Measurements from ENCODE around the gene ZNF273. TPM values are rescaled to one million over a fixed set of nuclear protein-coding genes. Genes with fewer than 3 reads are reported as not detected.

The ZNF273 gene
- total and polyA plus RNA-seq, 4 donors, result 3.0 to 15.7 (median 8.7) TPM

DNA sequence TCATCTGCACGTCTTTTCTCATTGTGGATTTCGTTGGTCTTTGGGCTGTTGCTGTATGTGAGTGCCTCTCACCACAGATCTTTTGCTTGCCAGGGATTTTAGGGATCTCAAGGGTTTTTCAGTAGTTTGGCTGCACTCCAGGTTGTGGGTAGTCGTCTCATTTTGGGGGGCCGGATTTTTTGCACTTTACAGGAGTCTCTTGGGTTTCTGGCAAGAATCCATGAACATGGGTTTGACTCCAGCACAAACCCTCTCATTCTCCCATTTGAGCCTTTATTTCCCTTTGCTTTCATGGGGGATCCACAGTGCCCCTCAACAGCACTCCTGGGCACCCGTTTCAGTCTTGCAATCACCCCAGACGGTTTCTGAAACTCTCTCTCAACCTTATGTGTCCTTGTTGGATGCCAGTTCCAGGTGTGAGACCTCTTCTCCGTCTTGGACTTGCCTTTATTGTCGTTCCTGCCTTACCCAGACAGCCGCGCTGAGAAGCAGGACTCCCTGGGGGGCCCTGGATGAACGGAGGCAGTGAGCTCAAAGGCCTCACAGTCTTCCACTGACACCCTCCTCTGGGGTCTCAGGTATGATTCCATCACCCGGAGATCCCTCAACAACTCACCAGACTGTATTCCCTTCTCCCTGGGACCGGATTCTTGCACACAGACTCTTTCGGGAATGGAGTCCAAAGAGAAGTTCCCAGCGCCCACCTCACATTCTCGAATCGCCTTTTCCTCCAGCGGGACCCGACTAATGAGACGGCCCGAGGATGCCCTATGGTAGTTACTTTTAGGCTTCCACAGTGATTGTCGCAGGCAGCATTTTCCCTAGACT is 18.8 kb upstream of the ZNF273 start:
- peaks cover 0 to 38% (median 21%) of the 10 kb centered on the region in 3 donors for H3K27me3 ChIP-seq (ENCODE audit: control insufficient read depth in 3 of 3, insufficient read depth in 3 of 3, low read length in 2 of 3)
- TF ChIP-seq, protein P1, sequence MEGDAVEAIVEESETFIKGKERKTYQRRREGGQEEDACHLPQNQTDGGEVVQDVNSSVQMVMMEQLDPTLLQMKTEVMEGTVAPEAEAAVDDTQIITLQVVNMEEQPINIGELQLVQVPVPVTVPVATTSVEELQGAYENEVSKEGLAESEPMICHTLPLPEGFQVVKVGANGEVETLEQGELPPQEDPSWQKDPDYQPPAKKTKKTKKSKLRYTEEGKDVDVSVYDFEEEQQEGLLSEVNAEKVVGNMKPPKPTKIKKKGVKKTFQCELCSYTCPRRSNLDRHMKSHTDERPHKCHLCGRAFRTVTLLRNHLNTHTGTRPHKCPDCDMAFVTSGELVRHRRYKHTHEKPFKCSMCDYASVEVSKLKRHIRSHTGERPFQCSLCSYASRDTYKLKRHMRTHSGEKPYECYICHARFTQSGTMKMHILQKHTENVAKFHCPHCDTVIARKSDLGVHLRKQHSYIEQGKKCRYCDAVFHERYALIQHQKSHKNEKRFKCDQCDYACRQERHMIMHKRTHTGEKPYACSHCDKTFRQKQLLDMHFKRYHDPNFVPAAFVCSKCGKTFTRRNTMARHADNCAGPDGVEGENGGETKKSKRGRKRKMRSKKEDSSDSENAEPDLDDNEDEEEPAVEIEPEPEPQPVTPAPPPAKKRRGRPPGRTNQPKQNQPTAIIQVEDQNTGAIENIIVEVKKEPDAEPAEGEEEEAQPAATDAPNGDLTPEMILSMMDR (IDR thresholded peaks at IDR 0.05; ENCODE audit: control extremely low read depth, extremely low read depth), result no peak
- no peak for DNase-seq
- peaks cover 0 to 12% (median 0%) of the 10 kb centered on the region in 5 donors for H3K4me1 ChIP-seq (ENCODE audit: control insufficient read depth in 5 of 5, insufficient read depth in 5 of 5, low read length in 5 of 5)
- H3K27ac ChIP-seq (ENCODE audit: low read depth in 1 of 2, low read length in 1 of 2), result no peak overlapping the region
- no peak overlapping the region for H3K9ac ChIP-seq (ENCODE audit: insufficient read depth in 1 of 2, low read length in 2 of 2)
- no peak for ATAC-seq (ENCODE audit: insufficient read depth, low FRiP score)
- H3K9me3 ChIP-seq (ENCODE audit: control insufficient read depth in 4 of 4, insufficient read depth in 3 of 4, low read length in 3 of 4), result peaks cover 0 to 18% (median 0%) of the 10 kb centered on the region in 4 donors
- H3K4me3 ChIP-seq, result no peak overlapping the region
- 89 to 93% methylated on average over 22 of the region's 22 CpGs for WGBS, 2 donors
- no peaks in the 10 kb centered on the region for H3K36me3 ChIP-seq (ENCODE audit: control insufficient read depth in 4 of 4, insufficient read depth in 4 of 4, low read length in 4 of 4)

DNA sequence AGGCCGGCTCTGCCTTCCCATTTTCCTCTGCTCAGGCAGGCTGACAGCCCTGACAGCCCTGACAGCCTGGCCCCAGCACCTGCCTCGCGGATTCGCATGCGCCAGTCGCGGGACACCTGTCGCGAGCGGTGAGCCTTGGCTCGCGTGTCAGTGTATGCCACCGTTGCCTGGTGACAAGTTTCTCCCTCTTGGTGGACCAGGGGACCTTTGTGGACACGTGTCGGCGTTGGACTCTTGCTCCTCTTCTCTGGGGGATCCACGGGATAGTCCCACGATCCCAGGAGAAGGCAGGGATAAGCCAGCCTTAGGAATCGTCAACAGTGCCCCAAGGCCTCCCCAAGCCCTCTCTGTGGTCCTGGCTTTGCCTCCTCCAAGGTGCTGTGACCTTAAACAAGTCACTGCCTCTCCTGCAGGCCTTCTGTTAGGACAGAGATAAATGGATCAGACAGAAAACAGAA is 18.1 kb upstream of the ZNF273 start:
- Histone ChIP-seq H3K36me3 (ENCODE audit: control insufficient read depth in 4 of 4, insufficient read depth in 4 of 4, low read length in 4 of 4) (no peaks in the 10 kb centered on the region), H3K9me3 (ENCODE audit: control insufficient read depth in 4 of 4, insufficient read depth in 3 of 4, low read length in 3 of 4) (peaks cover 0 to 16% (median 0%) of the 10 kb centered on the region in 4 donors), H3K4me1 (ENCODE audit: control insufficient read depth in 5 of 5, insufficient read depth in 5 of 5, low read length in 5 of 5) (peaks cover 0 to 17% (median 0%) of the 10 kb centered on the region in 5 donors), H3K27ac (ENCODE audit: low read depth in 1 of 2, low read length in 1 of 2) (no peak overlapping the region), H3K9ac (ENCODE audit: insufficient read depth in 1 of 2, low read length in 2 of 2) (no peak overlapping the region), H3K4me3 (no peak overlapping the region), H3K27me3 (ENCODE audit: control insufficient read depth in 3 of 3, insufficient read depth in 3 of 3, low read length in 2 of 3) (peaks cover 0 to 44% (median 27%) of the 10 kb centered on the region in 3 donors)
- WGBS, 2 donors, result 86 to 94% methylated on average over 19 of the region's 19 CpGs
- DNase-seq (no peak), ATAC-seq (ENCODE audit: insufficient read depth, low FRiP score) (no peak)
- TF ChIP-seq, protein P1 (IDR thresholded peaks at IDR 0.05; ENCODE audit: control extremely low read depth, extremely low read depth), result no peak

DNA sequence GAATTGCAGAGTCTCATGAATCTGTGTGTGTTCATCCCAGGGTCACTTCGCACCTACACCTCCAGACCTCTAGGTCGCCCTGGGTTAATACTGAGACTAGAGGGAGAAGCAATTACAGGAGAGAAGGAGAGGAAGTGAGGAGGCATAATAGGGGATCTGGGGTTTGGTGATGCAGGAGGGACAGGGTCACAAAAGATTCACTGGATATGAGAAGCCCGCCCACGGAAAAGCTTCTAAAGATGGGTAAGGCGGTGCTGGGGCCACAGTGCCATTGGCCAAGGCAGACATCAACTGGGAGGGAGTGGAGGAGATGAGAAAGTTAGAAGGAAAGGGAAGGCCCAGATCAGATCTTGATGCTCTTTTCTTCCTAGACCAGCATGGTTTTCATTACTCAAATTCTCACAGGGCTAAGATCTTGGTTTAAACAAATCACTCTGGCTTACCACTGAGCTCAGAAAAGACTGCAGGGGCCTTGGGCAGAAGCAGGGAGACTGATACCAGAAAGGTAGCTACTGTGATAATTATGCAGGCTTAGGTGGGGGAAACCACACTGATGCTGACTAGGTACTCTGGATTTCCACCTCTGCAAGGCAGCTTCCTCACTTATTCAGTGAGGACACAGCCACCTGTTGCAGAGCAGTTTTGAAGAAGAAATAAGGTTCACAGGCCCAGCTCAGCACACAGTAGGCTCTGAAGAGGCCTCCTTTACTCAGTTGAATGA is 17.4 kb upstream of the ZNF273 start:
- peaks cover 0 to 17% (median 0%) of the 10 kb centered on the region in 5 donors for H3K4me1 ChIP-seq (ENCODE audit: control insufficient read depth in 5 of 5, insufficient read depth in 5 of 5, low read length in 5 of 5)
- H3K9me3 ChIP-seq (ENCODE audit: control insufficient read depth in 4 of 4, insufficient read depth in 3 of 4, low read length in 3 of 4), result peaks cover 0 to 11% (median 0%) of the 10 kb centered on the region in 4 donors
- H3K9ac ChIP-seq (ENCODE audit: insufficient read depth in 1 of 2, low read length in 2 of 2), result no peak overlapping the region
- H3K36me3 ChIP-seq (ENCODE audit: control insufficient read depth in 4 of 4, insufficient read depth in 4 of 4, low read length in 4 of 4), result no peaks in the 10 kb centered on the region
- no peak overlapping the region for H3K27ac ChIP-seq (ENCODE audit: low read depth in 1 of 2, low read length in 1 of 2)
- DNase-seq (no peak), ATAC-seq (ENCODE audit: insufficient read depth, low FRiP score) (no peak)
- H3K4me3 ChIP-seq, result no peak overlapping the region
- TF ChIP-seq, protein P1 (IDR thresholded peaks at IDR 0.05; ENCODE audit: control extremely low read depth, extremely low read depth), result no peak
- 94 to 96% methylated on average over 5 of the region's 5 CpGs for WGBS, 2 donors
- H3K27me3 ChIP-seq (ENCODE audit: control insufficient read depth in 3 of 3, insufficient read depth in 3 of 3, low read length in 2 of 3), result peaks cover 0 to 51% (median 34%) of the 10 kb centered on the region in 3 donors
